K562 (cell line): ENCODE data around the gene LY6G6D. TPM values are rescaled to one million over a fixed set of nuclear protein-coding genes. Genes with fewer than 3 reads are reported as not detected.
A peak's percentile ranks its signal among the peaks of the same experiment; 100 is the strongest.

Experiments
- ATAC-seq: fragments of 200-7000 bp; cut with Tn5 transposase; 3 replicates; pipeline ENCODE4 v1.9.1; 2020; ENCODE audit warnings: moderate library complexity
- BruUV-seq: library from RNA; stranded (reverse); fragments of 400-500 nt; replicated peaks from 2 replicates; lab custom pipeline; 2021; lab: Mats Ljungman, UMichigan
- CTCF ChIA-PET: fragments of 300-600 bp; formaldehyde crosslinking; extraction: SDS; loops from one replicate; lab custom pipeline; 2021; ENCODE audit warnings: low intra/inter-chr PET ratio; lab: Yijun Ruan, JAX
- POLR2A ChIA-PET: fragments of 300-600, 350-650 bp; sonication (Branson Sonifier 250); formaldehyde crosslinking; extraction: SDS; loops from one replicate; lab custom pipeline; 2021; ENCODE audit warnings: antibody characterized with exemption, inconsistent platforms; lab: Yijun Ruan, JAX
- DNase-seq, 4 experiments: peaks; one replicate each; pipeline versions ENCODE4 v3.0.0 to v3.0.0-alpha.2; 2011 to 2018; ENCODE audit warnings: low spot score in 3 of 4, mixed read lengths in 3 of 4; ENCODE audit errors: extremely low read depth in 1 of 4
- FAIRE-seq: peaks from 2 replicates; lab custom pipeline; 2011; peaks lifted over from hg19 to GRCh38; lab: Jason Lieb, UNC
- H2AFZ ChIP-seq: 2 replicates; pipeline ENCODE4 v1.6.0; 2011; ENCODE audit warnings: low read depth, low read length, control low read depth, inconsistent platforms
- H3K27ac ChIP-seq: fragments of 200-600 bp; 3 replicates; pipeline ENCODE4 v1.8.0; 2011; ENCODE audit warnings: low read depth, mild to moderate bottlenecking, control low read depth, inconsistent platforms, low read length, moderate library complexity, mixed read lengths; ENCODE audit errors: extremely low read depth
- H3K27me3 ChIP-seq, 2 experiments: fragments of 300-600 bp in 1 of 2; 2 replicates in 1 of 2; 3 replicates in 1 of 2; pipeline versions ENCODE4 v1.6.0 to v1.8.0; 2011; ENCODE audit warnings: inconsistent platforms in 2 of 2, low read length in 2 of 2, mild to moderate bottlenecking in 1 of 2, mixed read lengths in 1 of 2, moderate library complexity in 1 of 2; ENCODE audit not compliant: control insufficient read depth in 2 of 2, insufficient read depth in 2 of 2
- H3K36me3 ChIP-seq: fragments of 300-600 bp; 3 replicates; pipeline ENCODE4 v1.8.0; 2011; ENCODE audit warnings: mild to moderate bottlenecking, low read length, inconsistent platforms; ENCODE audit not compliant: control insufficient read depth, insufficient read depth
- H3K4me1 ChIP-seq, 2 experiments: fragments of 200-600 bp in 1 of 2; replicated peaks in 1 of 2; 2 replicates in 1 of 2; 3 replicates in 1 of 2; pipeline versions ENCODE4 v1.5.1 to v1.8.0; 2011; ENCODE audit warnings: inconsistent platforms in 2 of 2, low read length in 2 of 2, mild to moderate bottlenecking in 1 of 2, mixed read lengths in 1 of 2, moderate library complexity in 1 of 2; ENCODE audit not compliant: control insufficient read depth in 2 of 2, insufficient read depth in 2 of 2
- H3K4me2 ChIP-seq: 2 replicates; pipeline ENCODE4 v1.6.1; 2011; ENCODE audit warnings: low read length, control low read depth, inconsistent platforms, mixed read lengths; ENCODE audit not compliant: insufficient read depth
- H3K4me3 ChIP-seq: fragments of 200-600 bp; sonication (generic), shearing (Covaris generic); 2 replicates; pipeline ENCODE4 v1.5.1; 2016; ENCODE audit warnings: control low read depth, inconsistent platforms
- H3K79me2 ChIP-seq: fragments of 200-600 bp; 3 replicates; pipeline ENCODE4 v1.8.0; 2011; ENCODE audit warnings: low read length, inconsistent platforms; ENCODE audit not compliant: control insufficient read depth, insufficient read depth
- H3K9ac ChIP-seq, 2 experiments: 2 replicates each; pipeline versions ENCODE4 v1.6.0 to v1.6.1; 2011; ENCODE audit warnings: low read depth in 2 of 2, low read length in 2 of 2, control low read depth in 1 of 2, inconsistent platforms in 1 of 2, mild to moderate bottlenecking in 1 of 2, mixed read lengths in 1 of 2; ENCODE audit not compliant: insufficient read depth in 1 of 2
- H3K9me1 ChIP-seq: one replicate; pipeline ENCODE4 v1.6.0; 2011; ENCODE audit warnings: inconsistent platforms, mild to moderate bottlenecking, low read length, moderate library complexity; ENCODE audit not compliant: control insufficient read depth, insufficient read depth
- H3K9me3 ChIP-seq: replicated peaks from 2 replicates; pipeline ENCODE4 v1.5.1; 2011; ENCODE audit warnings: low read depth, low read length, inconsistent platforms; ENCODE audit not compliant: control insufficient read depth, insufficient read depth
- H4K20me1 ChIP-seq: replicated peaks from 2 replicates; pipeline ENCODE4 v1.6.1; 2011; ENCODE audit warnings: low read length, inconsistent platforms, mixed read lengths; ENCODE audit not compliant: control insufficient read depth, insufficient read depth
- CAMTA2 ChIP-seq: fragments of 250-450 bp; sonication (Bioruptor Pico); conservative IDR thresholded peaks from 2 replicates; pipeline ENCODE4 v1.5.1; 2022
- FOXK1 ChIP-seq: sonication (generic); formaldehyde crosslinking; IDR thresholded peaks from 2 replicates; pipeline ENCODE4 v1.8.0; 2022; ENCODE audit warnings: missing genetic modification reagents, mild to moderate bottlenecking, borderline replicate concordance
- FUS ChIP-seq: fragments of 200-400 bp; formaldehyde crosslinking; optimal IDR thresholded peaks from 2 replicates; pipeline ENCODE3; 2017; ENCODE audit warnings: low read depth, low read length
- HNRNPH1 ChIP-seq: fragments of 200-400 bp; formaldehyde crosslinking; optimal IDR thresholded peaks from 2 replicates; pipeline ENCODE3; 2017; ENCODE audit warnings: low read depth, mild to moderate bottlenecking, low read length, moderate library complexity
- MYBL2 ChIP-seq, 2 experiments: fragments of 450-650 bp in 1 of 2; sonication (generic) in 1 of 2; formaldehyde crosslinking in 1 of 2; IDR thresholded peaks; 2 replicates each; pipeline versions ENCODE4 v1.6.1 to v1.8.1; 2017 to 2022; ENCODE audit warnings: borderline replicate concordance in 1 of 2, inconsistent platforms in 1 of 2, low read depth in 1 of 2, mild to moderate bottlenecking in 1 of 2, missing genetic modification reagents in 1 of 2, moderate library complexity in 1 of 2
- NONO ChIP-seq, 2 experiments: fragments of 200-400 bp in 1 of 2; fragments of 450-650 bp in 1 of 2; formaldehyde crosslinking in 1 of 2; IDR thresholded peaks; 2 replicates each; pipeline ENCODE4 v1.6.1; 2017; ENCODE audit warnings: low read depth in 2 of 2, mild to moderate bottlenecking in 2 of 2, moderate library complexity in 2 of 2, low read length in 1 of 2
- OTX1 ChIP-seq: fragments of 450-650 bp; formaldehyde crosslinking; IDR thresholded peaks from 2 replicates; pipeline ENCODE4 v1.4.0; 2022; ENCODE audit warnings: mild to moderate bottlenecking
- RAD51 ChIP-seq: fragments of 450-650 bp; IDR thresholded peaks from 2 replicates; pipeline ENCODE4 v1.7.1; 2016; ENCODE audit warnings: low read depth, mild to moderate bottlenecking, borderline replicate concordance
- SAFB2 ChIP-seq: fragments of 200-400 bp; formaldehyde crosslinking; IDR thresholded peaks from 2 replicates; pipeline ENCODE4 v1.6.1; 2018; ENCODE audit warnings: borderline replicate concordance, low read length, low read depth, moderate library complexity; ENCODE audit not compliant: severe bottlenecking
- SMARCA5 ChIP-seq: fragments of 450-650 bp; IDR thresholded peaks from 2 replicates; pipeline ENCODE4 v1.6.1; 2016
- SMARCB1 ChIP-seq: IDR thresholded peaks from 2 replicates; pipeline ENCODE4 v1.6.1; 2011; ENCODE audit warnings: improper control_type of control experiment, low read depth; ENCODE audit not compliant: insufficient read length
- XRCC4 ChIP-seq: IDR thresholded peaks from one replicate; pipeline ENCODE4 v1.6.1; 2011; ENCODE audit not compliant: insufficient read depth, insufficient read length; ENCODE audit errors: extremely low read depth
- ZNF24 ChIP-seq: fragments of 450-650 bp; IDR thresholded peaks from 2 replicates; pipeline ENCODE4 v1.6.1; 2016
- ZNF316 ChIP-seq: fragments of 450-650 bp; IDR thresholded peaks from 2 replicates; pipeline ENCODE4 v1.6.1; 2016
- ZNF512 ChIP-seq: IDR thresholded peaks from 2 replicates; pipeline ENCODE4 v1.6.1; 2016; ENCODE audit warnings: missing genetic modification characterization, missing compliant biosample characterization
- ZNF75A ChIP-seq: fragments of 450-650 bp; formaldehyde crosslinking; IDR thresholded peaks from 2 replicates; pipeline ENCODE4 v1.4.0; 2020; ENCODE audit warnings: mild to moderate bottlenecking
- ZNF778 ChIP-seq: fragments of 450-650 bp; formaldehyde crosslinking; IDR thresholded peaks from 2 replicates; pipeline ENCODE4 v1.4.0; 2020; ENCODE audit warnings: mild to moderate bottlenecking, moderate library complexity
- ZSCAN32 ChIP-seq: fragments of 450-650 bp; formaldehyde crosslinking; IDR thresholded peaks from 2 replicates; pipeline ENCODE4 v1.4.0; 2020; ENCODE audit warnings: mild to moderate bottlenecking, moderate library complexity
- WGBS: fragments of 100-300 bp; shearing (Covaris generic); methylation state at CpG from one replicate; pipeline ENCODE4 v1.1.6; 2016; ENCODE audit warnings: low coverage, mixed read lengths; ENCODE audit not compliant: insufficient coverage; ENCODE audit errors: missing lambda C conversion rate; 5-methylcytosine and 5-hydroxymethylcytosine counted together
- in situ Hi-C: fragments of 300-500 bp; cut with MboI; formaldehyde crosslinking; loops from 4 replicates; pipeline ENCODE4 v1.15.0; 2018; ENCODE audit warnings: inconsistent platforms, mixed read lengths
- intact Hi-C: fragments of 100-400 bp; cut with micrococcal nuclease; formaldehyde crosslinking; loops from 2 replicates; pipeline ENCODE4 v1.14.2; 2022
- polyA plus RNA-seq, 8 experiments: library from polyadenylated mRNA; depleted of rRNA in 4 of 8; stranded (reverse) in 5 of 8; unstranded in 3 of 8; fragments of >200 nt; fragmentation: Nextera tagmentation in 2 of 8; fragmentation: Illumina TruSeq in 1 of 8; extraction: Ambion mirVana in 2 of 8; extraction: Trizol in 1 of 8; gene quantifications; 2 replicates each; pipeline versions ENCODE4 v1.2.1 to v1.2.3, GENCODE V29; 2011 to 2014; ENCODE audit warnings: inconsistent platforms in 1 of 8, missing spikeins in 1 of 8
- total RNA-seq, 7 experiments: library from RNA; depleted of rRNA in 6 of 7; stranded (reverse); fragments of >200 nt in 6 of 7; fragmentation: Illumina TruSeq in 2 of 7; extraction: Trizol in 2 of 7; gene quantifications; 2 replicates each; pipeline versions ENCODE4 v1.2.1 to v1.2.3, GENCODE V29; 2011 to 2021; ENCODE audit warnings: low replicate concordance in 1 of 7
- TF ChIP-seq, protein P1 (sequence below): fragments of 450-650 bp; IDR thresholded peaks from 2 replicates; pipeline ENCODE4 v1.7.1; 2018; ENCODE audit warnings: mild to moderate bottlenecking, low read depth; ENCODE audit not compliant: partially characterized antibody

Gene LY6G6D
- total and polyA plus RNA-seq, 9 of the 15 experiments (the other 6 are each of a cell fraction or from before 2014, with no cell fraction given): 0.30 to 0.38 TPM; not detected in 7

GRCh38 chr6:31737315-31737990 lies 22.3 kb downstream of the LY6G6D start:
- WGBS: 32% methylated on average over 7 of the region's 7 CpGs
- H3K27me3 ChIP-seq: no peaks in the 10 kb centered on the region
- no peaks in the 10 kb centered on the region for H3K9me1 ChIP-seq
- intact Hi-C loops (loop anchor here (10.0 kb wide), 1 partner anchor 237 kb away; the partner anchor contains the start of gene DXO), in situ Hi-C loops (no loop called here)
- no TSS peak for BruUV-seq
- H3K4me3 ChIP-seq: peak overlapping the region; percentile 28
- peaks cover 24% of the 10 kb centered on the region for H4K20me1 ChIP-seq
- peak overlapping the region; percentile 85 for H3K4me2 ChIP-seq
- peak overlapping the region; percentile 73 for H2AFZ ChIP-seq
- peaks cover 48 to 58% of the 10 kb centered on the region in 2 experiments for H3K4me1 ChIP-seq
- peaks cover 50% of the 10 kb centered on the region for H3K36me3 ChIP-seq
- FAIRE-seq: peak; percentile 26
- CTCF ChIA-PET: no interaction called here
- H3K9me3 ChIP-seq: no peaks in the 10 kb centered on the region
- peak overlapping the region; percentile 95 for H3K27ac ChIP-seq
- peaks cover 86% of the 10 kb centered on the region for H3K79me2 ChIP-seq
- ATAC-seq: no peak
- peak in 2 of 4 experiments; percentile 73 to 87 for DNase-seq
- peak overlapping the region; percentile 86 to 99; a peak in 3 of 4 replicates for H3K9ac ChIP-seq
- POLR2A ChIA-PET: interaction anchor here (0.6 to 13.1 kb wide), 29 partner anchors 12 to 1234 kb away, joined by 3 to 236 read pairs (median 5); partner anchors contain the start of genes ABHD16A, BAG6, C6orf47 and CSNK2B
- TF ChIP-seq ZNF512 (tag): peak; percentile 85
- no peak for TF ChIP-seq ZNF24
- TF ChIP-seq XRCC4: no peak
- TF ChIP-seq HNRNPH1: no peak
- no peak for TF ChIP-seq MYBL2 (IDR thresholded peaks at IDR 0.05; ENCODE audit: low read depth)
- TF ChIP-seq MYBL2 (CRISPR knock-in tag; IDR thresholded peaks at IDR 0.05; ENCODE audit: borderline replicate concordance): no peak
- TF ChIP-seq, protein P1, sequence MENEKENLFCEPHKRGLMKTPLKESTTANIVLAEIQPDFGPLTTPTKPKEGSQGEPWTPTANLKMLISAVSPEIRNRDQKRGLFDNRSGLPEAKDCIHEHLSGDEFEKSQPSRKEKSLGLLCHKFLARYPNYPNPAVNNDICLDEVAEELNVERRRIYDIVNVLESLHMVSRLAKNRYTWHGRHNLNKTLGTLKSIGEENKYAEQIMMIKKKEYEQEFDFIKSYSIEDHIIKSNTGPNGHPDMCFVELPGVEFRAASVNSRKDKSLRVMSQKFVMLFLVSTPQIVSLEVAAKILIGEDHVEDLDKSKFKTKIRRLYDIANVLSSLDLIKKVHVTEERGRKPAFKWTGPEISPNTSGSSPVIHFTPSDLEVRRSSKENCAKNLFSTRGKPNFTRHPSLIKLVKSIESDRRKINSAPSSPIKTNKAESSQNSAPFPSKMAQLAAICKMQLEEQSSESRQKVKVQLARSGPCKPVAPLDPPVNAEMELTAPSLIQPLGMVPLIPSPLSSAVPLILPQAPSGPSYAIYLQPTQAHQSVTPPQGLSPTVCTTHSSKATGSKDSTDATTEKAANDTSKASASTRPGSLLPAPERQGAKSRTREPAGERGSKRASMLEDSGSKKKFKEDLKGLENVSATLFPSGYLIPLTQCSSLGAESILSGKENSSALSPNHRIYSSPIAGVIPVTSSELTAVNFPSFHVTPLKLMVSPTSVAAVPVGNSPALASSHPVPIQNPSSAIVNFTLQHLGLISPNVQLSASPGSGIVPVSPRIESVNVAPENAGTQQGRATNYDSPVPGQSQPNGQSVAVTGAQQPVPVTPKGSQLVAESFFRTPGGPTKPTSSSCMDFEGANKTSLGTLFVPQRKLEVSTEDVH: no peak
- TF ChIP-seq FOXK1 (CRISPR knock-in tag): 0 out of 2 replicates have a peak, but pooled peaks have one; percentile 7
- peak; percentile 51; the same call in 1 of the 2 replicates for TF ChIP-seq ZNF316
- TF ChIP-seq FUS: no peak
- TF ChIP-seq SMARCA5: peak; percentile 64; the same call in 1 of the 2 replicates
- 0 out of 2 replicates have a peak, but pooled peaks have one; percentile 17 for TF ChIP-seq OTX1 (CRISPR knock-in tag)
- TF ChIP-seq RAD51: no peak
- TF ChIP-seq CAMTA2: peak; percentile 91; the same call in 1 of the 2 replicates
- no peak for TF ChIP-seq SMARCB1
- TF ChIP-seq ZSCAN32 (CRISPR knock-in tag): peak; percentile 10; the same call in 1 of the 2 replicates
- TF ChIP-seq ZNF778: no peak
- TF ChIP-seq ZNF75A (CRISPR knock-in tag): no peak
- TF ChIP-seq SAFB2: no peak
- TF ChIP-seq NONO (IDR thresholded peaks at IDR 0.05; ENCODE audit: low read depth in 2 of 2, low read length in 1 of 2): no peak
